Hepatocyte (in vitro differentiated cells): ENCODE data around the gene TOGARAM2. TPM values are rescaled to one million over a fixed set of nuclear protein-coding genes. Genes with fewer than 3 reads are reported as not detected.

Source experiments
- DNase-seq: peaks from one replicate; pipeline ENCODE4 v3.0.0-alpha.2; 2016; ENCODE audit warnings: low spot score
- H2AFZ ChIP-seq: fragments of 200-600 bp; sonication (generic); 2 replicates; pipeline ENCODE4 v1.6.0; 2016; ENCODE audit warnings: antibody characterized with exemption, mild to moderate bottlenecking
- H3K27ac ChIP-seq: fragments of 200-600 bp; sonication (generic); 2 replicates; pipeline ENCODE4 v1.5.1; 2016; ENCODE audit warnings: mild to moderate bottlenecking
- H3K27me3 ChIP-seq: fragments of 200-600 bp; sonication (generic); 2 replicates; pipeline ENCODE4 v1.6.1; 2016
- H3K36me3 ChIP-seq: fragments of 200-600 bp; sonication (generic); replicated peaks from 2 replicates; pipeline ENCODE4 v1.5.1; 2016; ENCODE audit warnings: low read depth; ENCODE audit not compliant: insufficient read depth
- H3K4me1 ChIP-seq: fragments of 200-600 bp; sonication (generic); 2 replicates; pipeline ENCODE4 v1.5.1; 2016; ENCODE audit warnings: mild to moderate bottlenecking, moderate library complexity; ENCODE audit not compliant: insufficient read depth
- H3K4me2 ChIP-seq: fragments of 200-600 bp; sonication (generic); 2 replicates; pipeline ENCODE4 v1.6.0; 2016
- H3K4me3 ChIP-seq: fragments of 200-600 bp; sonication (generic); 2 replicates; pipeline ENCODE4 v1.5.1; 2016; ENCODE audit warnings: mild to moderate bottlenecking
- H3K79me2 ChIP-seq: fragments of 200-600 bp; sonication (generic); 2 replicates; pipeline ENCODE4 v1.6.0; 2017; ENCODE audit warnings: mild to moderate bottlenecking
- H3K9me2 ChIP-seq: fragments of 200-600 bp; sonication (generic); replicated peaks from 2 replicates; pipeline ENCODE4 v1.6.0; 2017; ENCODE audit warnings: mild to moderate bottlenecking; ENCODE audit not compliant: insufficient read depth
- H3K9me3 ChIP-seq: fragments of 200-600 bp; sonication (generic); 2 replicates; pipeline ENCODE4 v1.5.1; 2016; ENCODE audit warnings: low read depth, mild to moderate bottlenecking
- H4K20me1 ChIP-seq: fragments of 200-600 bp; sonication (generic); 2 replicates; pipeline ENCODE4 v1.6.0; 2016; ENCODE audit warnings: mild to moderate bottlenecking; ENCODE audit not compliant: insufficient read depth, poor library complexity, severe bottlenecking
- CTCF ChIP-seq: fragments of 200-600 bp; sonication (generic); IDR thresholded peaks from 2 replicates; pipeline ENCODE4 v1.5.1; 2016; ENCODE audit warnings: antibody characterized with exemption, mild to moderate bottlenecking; ENCODE audit not compliant: poor library complexity
- EZH2 ChIP-seq: fragments of 200-600 bp; sonication (generic); IDR thresholded peaks from 2 replicates; pipeline ENCODE4 v1.6.1; 2016; ENCODE audit warnings: antibody characterized with exemption, mild to moderate bottlenecking, borderline replicate concordance
- EZH2phosphoT487 ChIP-seq: fragments of 200-600 bp; sonication (generic); IDR thresholded peaks from one replicate; pipeline ENCODE4 v1.6.1; 2018; ENCODE audit warnings: antibody characterized with exemption, mild to moderate bottlenecking, low read depth, moderate library complexity; ENCODE audit not compliant: unreplicated experiment, severe bottlenecking
- WGBS: methylation state at CpG from one replicate; pipeline ENCODE4 v1.1.6; 2016; ENCODE audit warnings: low lambda C conversion rate; ENCODE audit errors: missing lambda C conversion rate; 5-methylcytosine and 5-hydroxymethylcytosine counted together
- polyA plus RNA-seq: library from polyadenylated mRNA; unstranded; fragments of >200 nt; fragmentation: Nextera tagmentation; extraction: Ambion mirVana; gene quantifications from 2 replicates; pipeline ENCODE4 v1.2.1, GENCODE V29; 2016
- total RNA-seq: library from RNA; depleted of rRNA; stranded (reverse); fragments of >200 nt; gene quantifications from 2 replicates; pipeline ENCODE4 v1.2.3, GENCODE V29; 2014

TOGARAM2 gene
- total and polyA plus RNA-seq, 2 experiments from 2014 or later, result 0.47 to 1.3 TPM

- no peak for DNase-seq
- H3K9me3 ChIP-seq, result no peaks in the 10 kb centered on the region
- no peak overlapping the region for H3K27ac ChIP-seq
- H4K20me1 ChIP-seq, result no peaks in the 10 kb centered on the region
- H3K36me3 ChIP-seq, result no peaks in the 10 kb centered on the region
- no peaks in the 10 kb centered on the region for H3K27me3 ChIP-seq
- H3K9me2 ChIP-seq, result no peaks in the 10 kb centered on the region
- no peak for TF ChIP-seq CTCF
- TF ChIP-seq EZH2phosphoT487, result no peak
- no peak overlapping the region for H2AFZ ChIP-seq
- WGBS, result 97% methylated on average over 5 of the region's 5 CpGs
- H3K4me1 ChIP-seq, result no peaks in the 10 kb centered on the region
- no peaks in the 10 kb centered on the region for H3K79me2 ChIP-seq
- no peak overlapping the region for H3K4me2 ChIP-seq
- no peak overlapping the region for H3K4me3 ChIP-seq
Observed at GRCh38 chr2:29032189-29032588, 51.1 kb downstream of the TOGARAM2 start.

- H3K9me2 ChIP-seq, result no peaks in the 10 kb centered on the region
- H4K20me1 ChIP-seq, result no peaks in the 10 kb centered on the region
- no peak overlapping the region for H3K4me3 ChIP-seq
- H3K27me3 ChIP-seq, result no peaks in the 10 kb centered on the region
- H3K36me3 ChIP-seq, result no peaks in the 10 kb centered on the region
- no peaks in the 10 kb centered on the region for H3K79me2 ChIP-seq
- H3K9me3 ChIP-seq, result no peaks in the 10 kb centered on the region
- no peak for DNase-seq
- no peaks in the 10 kb centered on the region for H3K4me1 ChIP-seq
- no peak overlapping the region for H2AFZ ChIP-seq
- H3K27ac ChIP-seq, result peak overlapping the region; percentile 46
- TF ChIP-seq EZH2 (no peak), CTCF (no peak), EZH2phosphoT487 (no peak)
- no peak overlapping the region for H3K4me2 ChIP-seq
- WGBS, result 18% methylated on average over 2 of the region's 2 CpGs
Observed at GRCh38 chr2:29033172-29033571, 52.1 kb downstream of the TOGARAM2 start.

- Histone ChIP-seq H3K4me3 (no peak overlapping the region), H3K9me2 (no peaks in the 10 kb centered on the region), H2AFZ (no peak overlapping the region), H3K4me1 (no peaks in the 10 kb centered on the region), H3K79me2 (no peaks in the 10 kb centered on the region), H3K9me3 (no peaks in the 10 kb centered on the region), H4K20me1 (no peaks in the 10 kb centered on the region), H3K36me3 (no peaks in the 10 kb centered on the region), H3K27me3 (no peaks in the 10 kb centered on the region), H3K27ac (peak overlapping the region; percentile 46), H3K4me2 (no peak overlapping the region)
- peak; percentile 35 for DNase-seq
- WGBS, result 88% methylated on average over 6 of the region's 6 CpGs
- no peak for TF ChIP-seq EZH2
- no peak for TF ChIP-seq CTCF
- TF ChIP-seq EZH2phosphoT487, result no peak
Observed at GRCh38 chr2:29033656-29034055, 52.6 kb downstream of the TOGARAM2 start.
